NCI-H2107 treated with DMSO at 0.1 percent for 48 hours (cell line): ENCODE data around the gene GSN.
A peak's percentile ranks its signal among the peaks of the same experiment; 100 is the strongest.

Experiments
- DNase-seq: peaks from one replicate; lab custom pipeline; 2025; ENCODE audit not compliant: unreplicated experiment; lab: John Stamatoyannopoulos, UW

The GSN gene

GRCh38 chr9:121369595-121370265 lies 101.8 kb downstream of the GSN start, which contains the start of gene STOM:
TSS of gene STOM (minus strand) at chr9:121370250. CDS start at chr9:121370187, 63 bp downstream.
- DNase-seq: no peak

- DNase-seq: no peak
These were observed 103.6 kb downstream of the GSN start for GRCh38 chr9:121371495-121372061.

- DNase-seq: no peak
These were observed 104.5 kb downstream of the GSN start for GRCh38 chr9:121372239-121373010.

- DNase-seq: peak; percentile 59
These were observed 105.2 kb downstream of the GSN start for GRCh38 chr9:121373011-121373729.

- peak; percentile 50 for DNase-seq
These were observed 108.4 kb downstream of the GSN start for GRCh38 chr9:121376214-121376830.

GRCh38 chr9:121380846-121381245 lies 112.9 kb downstream of the GSN start:
- no peak for DNase-seq
